Choroid plexus epithelial cell (primary cell): ENCODE measurements around the gene SH3BP1.

Experiments used
- DNase-seq: peaks from one replicate; pipeline ENCODE4 v3.0.0-alpha.2; 2010; ENCODE audit warnings: low read depth
- H3K4me3 ChIP-seq: 2 replicates; pipeline ENCODE4 v1.5.1; 2011; ENCODE audit warnings: low read depth, mild to moderate bottlenecking, control low read depth, low read length, moderate library complexity
- CTCF ChIP-seq: conservative IDR thresholded peaks from 2 replicates; pipeline ENCODE4 v1.5.1; 2011; ENCODE audit warnings: low read depth, mild to moderate bottlenecking, control low read depth, inconsistent platforms, low read length, moderate library complexity

Gene SH3BP1

DNA sequence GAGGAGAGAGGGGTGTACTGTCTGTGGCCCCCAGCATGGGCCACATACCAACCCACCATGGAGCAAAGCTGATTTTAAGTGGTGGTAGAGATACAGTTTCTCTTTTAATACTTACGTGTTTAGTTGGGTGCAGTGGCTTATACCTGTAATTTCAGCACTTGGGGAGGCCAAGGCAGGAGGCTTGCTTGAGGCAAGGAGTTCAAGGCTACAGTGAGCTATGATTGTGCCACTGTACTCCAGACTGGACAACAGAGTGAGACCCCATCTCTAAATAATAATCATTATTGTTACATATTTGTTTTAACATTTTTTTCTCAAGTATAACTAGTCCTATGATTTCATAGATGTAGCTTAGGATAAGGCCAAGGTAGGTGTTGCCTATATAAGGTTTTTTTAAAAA lies 22.0 kb upstream of the SH3BP1 start:
- no peak for TF ChIP-seq CTCF
- no peak overlapping the region for H3K4me3 ChIP-seq
- DNase-seq, result no peak

DNA sequence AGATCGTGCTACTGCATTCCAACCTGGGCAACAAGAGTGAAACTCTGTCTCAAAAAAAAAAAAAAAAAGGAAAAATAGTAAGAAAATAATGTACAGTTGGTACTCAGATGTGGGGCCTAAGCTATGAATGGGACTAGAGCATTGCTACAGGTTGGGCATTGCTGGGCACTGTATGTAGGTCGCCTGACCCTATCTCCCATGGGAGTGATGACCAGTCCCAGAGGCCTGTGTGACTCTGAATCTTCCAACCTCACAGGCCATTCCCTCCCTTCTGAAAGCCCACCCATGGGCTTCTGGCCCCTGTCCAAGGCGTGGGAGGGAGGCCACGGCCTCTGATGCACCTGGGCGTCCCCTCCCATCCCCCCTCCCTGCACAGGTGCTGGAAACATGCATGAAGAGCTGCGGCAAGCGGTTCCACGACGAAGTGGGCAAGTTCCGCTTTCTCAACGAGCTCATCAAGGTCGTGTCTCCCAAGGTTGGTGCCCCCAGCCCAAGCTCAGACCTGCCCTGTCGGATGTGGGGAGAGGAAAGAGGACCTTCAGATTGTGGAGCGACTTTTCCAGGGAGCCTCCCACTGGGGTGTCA lies 21.3 kb upstream of the SH3BP1 start:
- DNase-seq, result no peak
- no peak overlapping the region for H3K4me3 ChIP-seq
- no peak for TF ChIP-seq CTCF

GRCh38 chr22:37618674-37619073 lies 20.8 kb upstream of the SH3BP1 start:
- no peak overlapping the region for H3K4me3 ChIP-seq
- TF ChIP-seq CTCF, result no peak
- no peak for DNase-seq

DNA sequence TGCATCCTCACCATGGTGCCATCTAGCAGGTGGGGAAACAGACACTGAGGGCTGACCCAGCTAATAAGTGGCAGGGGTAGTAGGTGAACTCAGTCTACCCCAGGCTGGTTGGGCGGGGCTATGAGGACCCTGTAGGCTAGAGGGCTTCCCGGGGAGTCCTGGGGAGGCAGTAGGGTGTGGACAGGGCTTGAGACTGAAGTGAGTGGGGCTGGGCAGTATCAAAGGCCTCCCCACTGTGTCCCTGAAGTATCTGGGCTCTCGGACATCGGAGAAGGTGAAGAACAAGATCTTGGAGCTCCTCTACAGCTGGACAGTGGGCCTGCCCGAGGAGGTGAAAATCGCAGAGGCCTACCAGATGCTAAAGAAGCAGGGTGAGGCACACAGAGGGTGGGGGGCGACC lies 19.5 kb upstream of the SH3BP1 start:
- no peak overlapping the region for H3K4me3 ChIP-seq
- no peak for TF ChIP-seq CTCF
- DNase-seq, result no peak

- no peak for TF ChIP-seq CTCF
- no peak overlapping the region for H3K4me3 ChIP-seq
- DNase-seq, result no peak
These were observed 18.1 kb upstream of the SH3BP1 start for GRCh38 chr22:37621352-37621860.

DNA sequence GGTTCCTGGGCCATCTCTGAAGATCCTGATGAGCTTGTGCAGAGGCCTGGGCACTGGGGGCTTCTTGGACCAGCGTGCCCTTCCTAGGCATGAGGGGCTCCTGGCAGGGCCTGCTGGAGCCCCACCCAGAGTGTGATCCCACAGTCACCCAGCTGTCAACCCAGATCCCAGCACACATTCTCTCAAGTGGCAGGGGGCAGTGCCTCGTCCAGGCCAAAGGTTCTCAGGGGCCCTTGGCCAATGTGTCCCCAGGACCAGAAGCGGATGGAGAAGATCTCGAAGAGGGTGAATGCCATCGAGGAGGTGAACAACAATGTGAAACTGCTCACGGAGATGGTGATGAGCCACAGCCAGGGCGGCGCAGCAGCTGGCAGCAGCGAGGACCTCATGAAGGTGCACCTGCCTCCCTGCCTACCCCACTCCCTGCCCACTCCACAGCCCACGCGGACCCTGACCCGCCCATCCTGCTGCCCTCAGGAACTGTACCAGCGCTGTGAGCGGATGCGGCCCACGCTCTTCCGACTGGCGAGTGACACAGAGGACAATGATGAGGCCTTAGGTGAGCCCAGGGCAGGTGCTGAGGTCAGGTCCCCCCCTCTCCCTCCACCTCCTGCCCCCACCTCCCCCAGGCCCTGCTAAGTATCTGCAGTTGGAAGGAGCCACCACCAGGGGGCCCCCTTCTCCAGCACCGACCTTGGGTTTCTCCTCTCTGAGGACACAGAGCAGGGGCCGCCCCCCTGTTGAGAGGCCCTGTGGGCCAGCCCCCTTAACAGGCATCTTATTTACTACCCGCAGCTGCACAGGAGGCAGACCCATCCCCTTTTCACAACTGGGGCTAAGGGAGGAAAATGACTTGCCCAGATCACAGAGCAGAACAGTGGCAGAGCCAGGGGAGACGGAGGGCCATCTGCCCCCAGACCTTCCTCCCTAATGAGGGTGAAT lies 16.1 kb upstream of the SH3BP1 start:
- H3K4me3 ChIP-seq, result no peak overlapping the region
- DNase-seq, result peak; percentile 54
- TF ChIP-seq CTCF, result peak; percentile 75

- H3K4me3 ChIP-seq, result no peak overlapping the region
- no peak for TF ChIP-seq CTCF
- DNase-seq, result no peak
These were observed 15.5 kb upstream of the SH3BP1 start for GRCh38 chr22:37624017-37624365.
